ENCODE measurements around the gene ABCD1. TPM values are rescaled to one million over a fixed set of nuclear protein-coding genes. Genes with fewer than 3 reads are reported as not detected.

The ABCD1 gene
- total RNA-seq, 1 donor from 2014 or later, result 15.1 TPM

- DNase-seq, result no peak
- no peak for TF ChIP-seq CTCF (IDR thresholded peaks at IDR 0.05)
- Histone ChIP-seq H3K4me3 (peak overlapping the region; percentile 67), H3K36me3 (no peaks in the 10 kb centered on the region), H3K27me3 (no peaks in the 10 kb centered on the region), H3K27ac (peak overlapping the region; percentile 93), H3K4me1 (peaks cover 16% of the 10 kb centered on the region), H3K9me3 (no peaks in the 10 kb centered on the region)
- intact Hi-C loops (cut with DNase I), result no loop called here
- peak; percentile 12 for ATAC-seq
These were observed 68.6 kb downstream of the ABCD1 start for GRCh38 chrX:153793291-153793690.

Other genes starting within 250 kb of the ABCD1 start
- gene BGN, start 229.9 kb upstream of the ABCD1 start, total RNA-seq, result 205 TPM
- not detected for gene ATP2B3, start 207.2 kb upstream of the ABCD1 start, total RNA-seq
- 18.9 TPM for gene CCNQ, start 125.7 kb upstream of the ABCD1 start, total RNA-seq
- gene DUSP9, start 77.7 kb upstream of the ABCD1 start, total RNA-seq, result not detected
- 0.72 TPM for gene PNCK, start 51.0 kb upstream of the ABCD1 start, total RNA-seq
- gene SLC6A8, start 36.9 kb upstream of the ABCD1 start, total RNA-seq, result 8.0 TPM
- gene BCAP31, start 469 bp upstream of the ABCD1 start, total RNA-seq, result 233 TPM
- gene PLXNB3, start 39.4 kb downstream of the ABCD1 start, total RNA-seq, result 3.3 TPM
- not detected for gene SRPK3, start 56.2 kb downstream of the ABCD1 start, total RNA-seq
- 42.7 TPM for gene IDH3G, start 69.5 kb downstream of the ABCD1 start, total RNA-seq
- 204 TPM for gene SSR4, start 69.8 kb downstream of the ABCD1 start, total RNA-seq
- 8.3 TPM for gene PDZD4, start 105.7 kb downstream of the ABCD1 start, total RNA-seq
- 1.2 TPM for gene L1CAM, start 161.3 kb downstream of the ABCD1 start, total RNA-seq
- 3.0 TPM for gene AVPR2, start 179.8 kb downstream of the ABCD1 start, total RNA-seq
- 69.8 TPM for gene ARHGAP4, start 201.4 kb downstream of the ABCD1 start, total RNA-seq
- gene NAA10, start 210.2 kb downstream of the ABCD1 start, total RNA-seq, result 84.6 TPM
- gene RENBP, start 219.8 kb downstream of the ABCD1 start, total RNA-seq, result 46.4 TPM
- 47.5 TPM for gene HCFC1, start 247.0 kb downstream of the ABCD1 start, total RNA-seq
- gene TMEM187, start 247.9 kb downstream of the ABCD1 start, total RNA-seq, result 9.0 TPM

Data from upper lobe of right lung (tissue), 1 donor.